MG63 (cell line): ENCODE data around the gene NADK2. TPM values are rescaled to one million over a fixed set of nuclear protein-coding genes. Genes with fewer than 3 reads are reported as not detected.

Experiments
- DNase-seq: peaks from one replicate; pipeline ENCODE4 v3.0.0-alpha.2; 2020
- H3K27me3 ChIP-seq: fragments of 250-450 bp; sonication (Bioruptor Pico); 2 replicates; pipeline ENCODE4 v1.5.1; 2020; ENCODE audit warnings: mild to moderate bottlenecking, moderate library complexity
- H3K36me3 ChIP-seq: fragments of 250-450 bp; sonication (Bioruptor Pico); 2 replicates; pipeline ENCODE4 v1.5.1; 2020; ENCODE audit warnings: mild to moderate bottlenecking, moderate library complexity
- H3K4me3 ChIP-seq: fragments of 250-450 bp; sonication (Bioruptor Pico); 2 replicates; pipeline ENCODE4 v1.5.1; 2020; ENCODE audit warnings: mild to moderate bottlenecking, moderate library complexity
- H3K9me3 ChIP-seq: fragments of 250-450 bp; sonication (Bioruptor Pico); 2 replicates; pipeline ENCODE4 v1.5.1; 2020; ENCODE audit warnings: mild to moderate bottlenecking, moderate library complexity
- total RNA-seq: library from RNA; depleted of rRNA; stranded (reverse); fragments of >200 nt; shearing (Covaris generic); gene quantifications from 2 replicates; pipeline ENCODE4 v1.2.3, GENCODE V29; 2014; ENCODE audit warnings: low replicate concordance; rRNA removed

The NADK2 gene
- total RNA-seq, 1 experiment from 2014 or later = 33.9 TPM

GRCh38 chr5:36158144-36158543 lies 83.6 kb downstream of the NADK2 start:
- H3K4me3 ChIP-seq = no peak overlapping the region
- peaks cover 96% of the 10 kb centered on the region for H3K36me3 ChIP-seq
- H3K27me3 ChIP-seq = no peaks in the 10 kb centered on the region
- no peak for DNase-seq
- H3K9me3 ChIP-seq = no peaks in the 10 kb centered on the region

GRCh38 chr5:36156619-36157018 lies 85.1 kb downstream of the NADK2 start:
- H3K9me3 ChIP-seq = no peaks in the 10 kb centered on the region
- DNase-seq = no peak
- H3K4me3 ChIP-seq = no peak overlapping the region
- H3K27me3 ChIP-seq = no peaks in the 10 kb centered on the region
- H3K36me3 ChIP-seq = peaks cover 84% of the 10 kb centered on the region

- Histone ChIP-seq H3K27me3 (no peaks in the 10 kb centered on the region), H3K4me3 (no peak overlapping the region), H3K36me3 (peaks cover 80% of the 10 kb centered on the region), H3K9me3 (no peaks in the 10 kb centered on the region)
- no peak for DNase-seq
Measured at GRCh38 chr5:36156121-36156601, 85.6 kb downstream of the NADK2 start.

GRCh38 chr5:36155291-36155690 lies 86.4 kb downstream of the NADK2 start:
- no peak for DNase-seq
- H3K36me3 ChIP-seq = peaks cover 76% of the 10 kb centered on the region
- H3K9me3 ChIP-seq = no peaks in the 10 kb centered on the region
- no peaks in the 10 kb centered on the region for H3K27me3 ChIP-seq
- no peak overlapping the region for H3K4me3 ChIP-seq

- Histone ChIP-seq H3K4me3 (peak overlapping the region; percentile 95), H3K9me3 (no peaks in the 10 kb centered on the region), H3K36me3 (peaks cover 61% of the 10 kb centered on the region), H3K27me3 (no peaks in the 10 kb centered on the region)
- no peak for DNase-seq
Measured at GRCh38 chr5:36153726-36154125, 88.0 kb downstream of the NADK2 start.

GRCh38 chr5:36153298-36153677 lies 88.4 kb downstream of the NADK2 start:
- H3K4me3 ChIP-seq = peak overlapping the region; percentile 95
- DNase-seq = no peak
- no peaks in the 10 kb centered on the region for H3K9me3 ChIP-seq
- H3K36me3 ChIP-seq = peaks cover 56% of the 10 kb centered on the region
- H3K27me3 ChIP-seq = no peaks in the 10 kb centered on the region

GRCh38 chr5:36152324-36153297 lies 89.1 kb downstream of the NADK2 start:
- no peaks in the 10 kb centered on the region for H3K27me3 ChIP-seq
- peaks cover 50% of the 10 kb centered on the region for H3K36me3 ChIP-seq
- peak overlapping the region; percentile 95 for H3K4me3 ChIP-seq
- no peak for DNase-seq
- H3K9me3 ChIP-seq = no peaks in the 10 kb centered on the region

GRCh38 chr5:36151434-36152323 lies 90.0 kb downstream of the NADK2 start, which contains the start of the genes LMBRD2 and SKP2:
TSS of gene LMBRD2 (minus strand) at chr5:36151887. CDS start at chr5:36143349, 8,538 bp downstream.
TSS of gene SKP2 (plus strand) at chr5:36152111. CDS start at chr5:36152263, 152 bp downstream.
- H3K4me3 ChIP-seq = peak within 1 kb of the TSS; percentile 95
- H3K9me3 ChIP-seq = no peaks in the 10 kb centered on the region
- peak; percentile 99 for DNase-seq
- H3K36me3 ChIP-seq = peaks cover 41% of the 10 kb centered on the region
- H3K27me3 ChIP-seq = no peaks in the 10 kb centered on the region

GRCh38 chr5:36150676-36151433 lies 90.9 kb downstream of the NADK2 start:
- Histone ChIP-seq H3K36me3 (peaks cover 34% of the 10 kb centered on the region), H3K4me3 (peak overlapping the region; percentile 95), H3K27me3 (no peaks in the 10 kb centered on the region), H3K9me3 (no peaks in the 10 kb centered on the region)
- peak; percentile 51 for DNase-seq

GRCh38 chr5:36147681-36148080 lies 94.0 kb downstream of the NADK2 start:
- Histone ChIP-seq H3K36me3 (peaks cover 8% of the 10 kb centered on the region), H3K4me3 (no peak overlapping the region), H3K27me3 (no peaks in the 10 kb centered on the region), H3K9me3 (no peaks in the 10 kb centered on the region)
- no peak for DNase-seq

GRCh38 chr5:36146390-36146789 lies 95.3 kb downstream of the NADK2 start:
- DNase-seq = no peak
- Histone ChIP-seq H3K27me3 (no peaks in the 10 kb centered on the region), H3K36me3 (peaks cover 16% of the 10 kb centered on the region), H3K9me3 (no peaks in the 10 kb centered on the region), H3K4me3 (no peak overlapping the region)

- Histone ChIP-seq H3K27me3 (no peaks in the 10 kb centered on the region), H3K4me3 (no peak overlapping the region), H3K9me3 (no peaks in the 10 kb centered on the region), H3K36me3 (peaks cover 19% of the 10 kb centered on the region)
- DNase-seq = no peak
Measured at GRCh38 chr5:36145311-36145710, 96.4 kb downstream of the NADK2 start.

Other genes starting within 250 kb of the NADK2 start
- not detected in 2 replicates for gene UGT3A2, start 175.0 kb downstream of the NADK2 start, total RNA-seq
- gene LMBRD2, start 90.0 kb downstream of the NADK2 start, total RNA-seq = 6.4 and 8.4 TPM in 2 replicates
- gene SKP2, start 89.8 kb downstream of the NADK2 start, total RNA-seq = 38.6 and 50.5 TPM in 2 replicates
- not detected in 2 replicates for gene RANBP3L, start 60.0 kb upstream of the NADK2 start, total RNA-seq